HT1080 (cell line): ENCODE measurements around the gene STX7. TPM values are rescaled to one million over a fixed set of nuclear protein-coding genes. Genes with fewer than 3 reads are reported as not detected.

ENCODE experiments used
- DNase-seq: peaks from one replicate; pipeline ENCODE4 v3.0.0-alpha.2; 2015; ENCODE audit warnings: low read depth
- total RNA-seq: library from RNA; depleted of rRNA; stranded (reverse); fragments of >200 nt; shearing (Covaris generic); gene quantifications from 2 replicates; pipeline ENCODE4 v1.2.3, GENCODE V29; 2014

STX7 gene
- total RNA-seq, 1 experiment from 2014 or later: 23.4 TPM

DNA sequence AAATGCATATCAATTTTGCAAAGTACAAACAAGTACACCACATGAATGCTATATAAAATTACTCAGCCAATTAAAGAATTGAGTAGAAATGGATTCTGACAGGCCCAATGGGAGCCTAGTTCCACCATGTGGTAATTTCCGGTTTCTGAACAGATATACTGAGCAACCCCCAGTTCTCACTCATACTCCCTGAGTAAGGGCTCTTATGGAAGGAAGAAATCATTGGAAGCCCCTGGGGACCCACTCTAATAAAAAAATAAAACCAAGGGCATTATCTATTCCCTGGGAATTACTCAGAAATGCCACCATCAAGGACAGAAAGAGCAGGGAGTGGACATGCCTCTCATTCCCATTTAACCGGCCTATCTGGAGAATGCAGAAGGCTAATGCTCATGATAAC lies 34.6 kb downstream of the STX7 start:
- no peak for DNase-seq

DNA sequence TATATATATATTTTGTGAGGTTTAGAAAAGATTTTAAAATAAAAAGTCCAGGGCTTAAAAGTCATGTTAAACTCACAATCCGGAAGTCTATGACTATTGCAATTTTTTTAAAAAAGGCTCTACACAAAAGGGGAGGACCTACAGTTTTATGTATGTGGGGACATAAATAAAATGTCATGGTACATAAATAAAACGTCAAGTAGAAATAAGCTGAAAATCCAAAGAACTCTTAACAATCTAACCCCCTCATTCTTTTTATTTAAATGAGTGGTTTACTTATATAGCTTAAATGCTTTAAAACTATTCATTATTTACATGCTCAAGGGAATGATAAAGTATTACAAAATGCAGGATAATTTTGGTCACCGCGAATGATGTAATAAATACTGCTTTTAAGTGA lies 36.2 kb downstream of the STX7 start:
- no peak for DNase-seq

DNA sequence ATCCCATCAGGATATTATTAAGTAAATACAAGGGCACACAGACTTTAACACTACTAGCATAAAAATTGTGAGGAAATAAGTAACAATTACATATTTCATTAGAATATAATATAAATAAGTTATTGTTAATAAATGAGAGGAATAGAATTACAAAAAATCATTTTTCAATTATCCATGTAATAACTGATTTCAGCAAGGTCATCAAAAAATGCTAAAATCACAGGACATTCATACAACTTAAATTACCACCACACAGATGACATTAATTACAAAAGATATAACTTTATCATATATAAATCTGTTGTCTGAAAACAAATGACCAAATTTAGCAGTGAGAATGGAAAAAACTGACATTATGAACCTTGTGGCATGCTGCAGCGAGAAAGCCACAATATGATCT lies 37.0 kb downstream of the STX7 start:
- no peak for DNase-seq

DNA sequence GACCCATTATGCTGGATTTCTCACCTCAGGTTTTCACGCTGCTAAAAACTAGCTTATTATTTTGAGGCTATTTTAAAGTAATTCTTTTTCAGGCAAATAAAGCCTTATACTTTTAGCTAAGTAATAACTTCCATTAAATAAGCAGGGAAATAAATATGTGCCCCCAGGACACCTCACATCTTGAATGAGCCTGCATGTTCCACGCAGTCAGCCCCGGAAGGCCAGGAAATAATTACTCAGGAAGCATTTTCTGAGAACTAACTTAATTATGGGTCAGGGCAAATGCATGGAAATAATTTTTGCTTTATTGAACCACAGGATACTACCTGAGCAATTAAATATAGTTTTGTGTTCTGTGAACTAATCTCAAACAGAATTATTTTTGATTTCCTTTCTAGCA lies 41.1 kb downstream of the STX7 start:
- DNase-seq: no peak

DNA sequence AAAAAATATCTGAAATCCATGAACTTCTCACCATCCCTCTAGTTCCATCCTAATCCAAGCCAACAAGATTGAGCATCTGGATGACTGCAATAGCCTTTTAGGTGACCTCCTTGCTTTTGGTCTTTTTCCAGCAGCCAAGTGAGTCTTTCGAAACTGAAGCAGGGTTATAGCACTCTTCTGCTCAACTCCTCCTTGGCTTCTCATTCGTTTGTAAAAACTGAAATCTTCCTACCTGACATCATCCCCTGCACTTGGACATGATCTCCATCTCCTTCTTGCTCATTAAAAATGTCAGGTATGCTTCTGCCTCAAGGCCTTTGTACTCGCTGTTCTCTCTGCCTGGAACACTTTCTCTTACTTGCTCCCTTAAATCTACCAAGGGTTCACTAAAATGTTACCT lies 46.0 kb downstream of the STX7 start:
- no peak for DNase-seq

DNA sequence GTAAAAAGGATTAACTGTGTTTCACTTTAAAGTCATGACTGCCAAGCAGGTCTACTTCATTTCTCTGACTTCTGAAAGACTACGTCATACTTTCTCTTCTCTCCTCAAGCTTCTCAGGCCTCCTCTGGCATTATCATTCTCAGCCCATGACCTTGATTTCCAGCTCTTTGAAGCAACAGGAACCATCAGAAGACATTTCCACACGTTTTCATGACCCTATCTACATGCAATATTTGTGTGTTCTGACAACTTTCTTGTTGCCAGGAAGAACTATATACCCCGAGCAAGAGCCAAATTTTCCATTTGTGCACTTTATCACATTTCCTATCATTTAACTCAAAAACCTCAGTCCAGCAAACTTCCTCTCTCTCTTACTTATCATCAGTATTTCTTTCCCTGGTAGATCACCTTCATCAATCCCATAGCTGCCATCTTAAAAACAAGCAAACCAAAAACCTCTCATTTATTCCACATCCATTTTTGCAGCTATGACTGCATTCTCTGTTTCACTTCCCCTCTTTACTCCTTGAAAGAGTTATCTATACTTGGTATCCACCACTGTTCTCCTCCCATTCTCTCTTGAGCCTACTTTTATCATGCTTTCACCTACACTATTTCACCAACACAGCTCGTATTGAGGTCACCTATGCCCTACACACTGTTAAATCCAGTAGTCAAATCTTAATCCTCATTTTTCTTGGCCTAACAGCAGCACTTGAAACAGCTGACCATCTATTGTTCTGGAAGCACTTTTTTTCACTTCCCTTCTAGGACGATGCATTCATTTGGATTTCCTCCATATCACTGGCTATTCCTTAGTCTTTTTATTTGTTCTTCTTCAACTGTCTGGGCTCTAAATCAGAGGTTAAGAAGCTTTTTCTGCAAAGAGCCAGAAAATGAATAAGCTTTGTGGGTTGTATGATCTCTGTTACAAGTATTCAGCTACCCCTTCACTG lies 47.1 kb downstream of the STX7 start:
- no peak for DNase-seq

DNA sequence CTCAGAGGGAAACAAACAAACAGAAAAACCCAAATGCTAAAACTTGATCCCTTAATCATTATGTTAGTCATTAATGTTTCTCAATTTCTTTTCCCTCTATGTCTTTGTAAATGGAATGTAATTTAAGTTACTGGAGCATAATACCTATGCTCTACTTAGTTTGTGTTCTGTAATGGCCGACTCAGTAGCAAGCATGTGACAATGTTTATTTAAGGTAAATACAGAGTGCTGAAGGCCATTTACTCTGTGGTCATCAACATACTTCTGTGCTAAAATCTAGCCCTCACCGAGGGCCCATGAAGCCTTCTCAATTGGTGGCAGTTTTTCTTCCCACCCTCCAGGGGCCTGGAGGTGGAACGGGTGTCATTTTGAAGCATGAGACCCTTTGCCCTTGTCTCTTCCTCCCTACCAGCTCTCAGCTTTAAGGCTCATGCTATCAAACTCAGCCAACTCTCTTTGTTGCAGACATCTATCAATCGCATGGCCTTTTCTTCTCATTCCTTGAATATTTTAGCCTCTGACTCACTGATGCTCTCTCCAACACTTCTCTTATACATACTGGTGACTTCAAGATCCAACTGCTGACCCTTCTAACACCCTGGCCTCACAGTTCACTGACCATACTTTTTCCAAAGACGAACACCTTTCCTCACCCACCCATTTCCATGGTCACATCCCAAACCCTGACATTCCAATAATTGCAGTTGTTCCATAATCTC lies 48.2 kb downstream of the STX7 start:
- peak; percentile 59 for DNase-seq

DNA sequence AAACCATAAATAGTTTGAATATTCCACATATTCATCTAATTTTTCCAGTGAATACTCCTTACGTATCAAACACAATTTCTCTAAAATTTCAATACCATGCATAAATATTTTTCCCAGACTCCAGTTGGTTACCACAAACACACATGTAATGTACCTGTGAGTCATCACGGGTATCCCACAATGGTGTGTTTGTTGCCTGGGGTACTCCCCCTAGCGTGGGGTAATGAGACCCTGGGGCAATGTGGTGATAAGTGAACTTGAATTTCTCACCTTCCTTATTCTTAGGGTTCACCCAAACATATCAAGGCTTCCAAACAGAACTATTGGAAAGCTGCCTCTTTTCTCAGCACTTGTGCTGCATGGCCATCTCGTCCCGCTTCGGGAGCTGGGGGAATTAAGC lies 51.0 kb downstream of the STX7 start:
- DNase-seq: peak; percentile 28

DNA sequence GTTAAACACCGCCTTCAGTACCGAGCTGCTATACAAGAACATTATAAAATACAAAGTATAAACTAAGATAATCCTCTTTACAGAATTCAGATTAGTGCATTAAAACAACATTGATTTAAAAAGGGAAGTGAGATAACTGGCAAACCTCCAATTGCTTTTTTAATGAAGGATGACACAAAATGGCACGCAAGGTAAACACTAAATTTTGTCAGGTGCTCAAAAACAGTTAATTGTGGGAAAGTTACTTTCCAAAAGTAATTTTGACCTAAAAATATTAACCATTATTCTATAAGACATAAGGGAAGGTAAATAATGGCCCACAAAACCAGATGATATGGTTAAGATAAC lies 53.3 kb downstream of the STX7 start:
- DNase-seq: no peak

DNA sequence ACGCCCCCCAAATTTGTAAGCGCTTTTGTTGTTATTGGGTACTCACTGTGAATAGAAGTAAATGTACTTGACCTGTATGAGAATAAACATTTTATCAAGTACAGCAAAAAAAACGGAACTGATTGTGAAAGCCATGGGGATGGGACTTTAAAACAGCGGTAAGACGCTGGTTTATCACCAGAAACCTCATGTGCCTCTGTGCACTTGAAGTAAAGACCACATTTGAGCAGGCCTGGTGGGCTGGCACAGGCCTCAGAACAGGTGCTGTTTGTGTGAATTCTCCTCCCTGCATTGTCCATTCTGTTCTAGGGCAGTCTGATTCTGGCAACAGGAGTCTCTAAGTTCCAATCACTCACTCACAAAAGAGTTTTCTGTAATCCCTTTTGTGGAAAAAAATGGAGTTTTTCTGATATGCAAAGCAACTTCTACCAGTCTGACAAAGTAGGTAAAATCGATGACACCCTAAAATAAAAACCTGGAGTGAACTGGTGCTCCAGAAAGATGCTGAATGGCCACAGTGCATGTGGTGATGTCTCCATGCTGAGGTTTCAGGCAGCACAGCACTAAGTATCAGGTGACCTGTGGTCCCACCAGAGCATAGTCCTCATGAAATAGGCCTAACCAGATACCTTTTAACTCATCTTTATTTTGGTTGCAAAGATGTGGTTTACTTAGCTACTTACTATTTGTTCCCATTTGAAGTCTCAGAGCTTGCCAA lies 53.9 kb downstream of the STX7 start:
- DNase-seq: no peak

DNA sequence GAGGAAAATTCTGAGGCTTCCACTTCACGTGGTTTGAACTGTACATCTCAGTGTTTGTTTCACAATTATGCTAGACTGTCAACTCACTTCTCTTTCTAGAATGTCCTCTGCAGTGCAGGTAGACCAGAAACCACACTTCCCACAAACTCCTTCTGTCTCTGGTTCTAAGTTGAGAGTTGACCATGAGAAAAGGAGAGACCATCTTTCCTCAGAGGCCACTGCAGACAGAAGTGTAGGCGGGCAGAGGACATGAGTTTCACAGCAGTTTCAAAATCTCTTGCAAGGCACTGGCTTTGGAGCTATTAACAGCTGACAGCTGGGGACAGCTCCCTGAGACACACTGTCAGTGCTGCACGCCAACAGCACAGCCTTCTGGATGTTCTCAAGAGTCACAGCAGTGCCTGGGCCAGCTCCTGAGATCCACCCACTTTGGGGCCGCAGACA lies 56.2 kb downstream of the STX7 start:
- no peak for DNase-seq

DNA sequence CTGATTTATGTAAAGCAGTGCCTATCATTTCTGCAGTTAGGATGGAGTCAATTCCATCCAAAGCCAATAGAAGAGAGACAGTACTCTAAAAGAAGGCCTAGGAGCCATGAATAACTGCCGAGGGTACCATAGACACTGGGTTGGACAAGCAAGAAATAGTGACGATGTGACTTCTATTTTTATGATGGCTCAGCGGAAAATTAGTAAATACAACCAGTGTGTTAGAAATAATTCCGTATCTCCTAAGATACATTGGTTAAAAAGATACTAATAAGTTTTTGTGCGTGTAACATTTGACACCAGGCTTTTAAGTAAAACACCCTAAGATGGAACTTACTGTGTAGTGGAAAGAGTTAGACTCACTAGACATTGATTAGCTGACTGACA lies 66.1 kb downstream of the STX7 start:
- DNase-seq: no peak

DNA sequence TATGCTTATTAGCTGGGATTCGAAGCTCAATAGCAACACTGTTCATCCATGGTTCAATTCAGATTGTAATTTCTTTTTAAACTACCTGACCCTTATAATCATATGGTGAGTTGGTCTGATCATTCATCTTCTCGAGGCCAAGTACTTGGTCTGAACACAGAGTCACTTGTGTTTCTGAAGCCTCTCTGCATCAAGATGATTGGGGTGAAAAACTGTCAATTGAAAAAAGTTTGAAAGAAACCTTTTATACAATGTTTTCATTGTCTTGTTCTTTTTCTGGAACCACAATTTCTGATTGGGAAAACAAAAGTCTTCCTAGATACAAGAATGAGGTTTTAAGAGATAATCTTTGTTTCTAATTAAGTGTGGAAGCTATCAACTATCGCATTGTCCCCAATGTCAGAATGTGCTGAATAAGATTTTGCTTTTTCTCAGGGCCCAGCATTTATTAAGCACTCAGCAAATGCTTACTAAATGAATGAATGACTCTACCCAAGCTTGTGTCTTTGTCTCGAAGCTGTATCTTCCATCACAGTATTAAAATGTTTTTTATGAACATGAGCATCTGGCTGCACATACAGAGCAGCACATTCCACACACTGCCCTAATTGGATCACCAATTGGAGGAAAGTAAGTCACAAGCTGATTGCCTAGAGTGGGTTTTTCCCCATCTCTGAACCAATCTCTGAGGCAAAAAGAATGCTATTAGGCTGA lies 66.6 kb downstream of the STX7 start:
- no peak for DNase-seq

DNA sequence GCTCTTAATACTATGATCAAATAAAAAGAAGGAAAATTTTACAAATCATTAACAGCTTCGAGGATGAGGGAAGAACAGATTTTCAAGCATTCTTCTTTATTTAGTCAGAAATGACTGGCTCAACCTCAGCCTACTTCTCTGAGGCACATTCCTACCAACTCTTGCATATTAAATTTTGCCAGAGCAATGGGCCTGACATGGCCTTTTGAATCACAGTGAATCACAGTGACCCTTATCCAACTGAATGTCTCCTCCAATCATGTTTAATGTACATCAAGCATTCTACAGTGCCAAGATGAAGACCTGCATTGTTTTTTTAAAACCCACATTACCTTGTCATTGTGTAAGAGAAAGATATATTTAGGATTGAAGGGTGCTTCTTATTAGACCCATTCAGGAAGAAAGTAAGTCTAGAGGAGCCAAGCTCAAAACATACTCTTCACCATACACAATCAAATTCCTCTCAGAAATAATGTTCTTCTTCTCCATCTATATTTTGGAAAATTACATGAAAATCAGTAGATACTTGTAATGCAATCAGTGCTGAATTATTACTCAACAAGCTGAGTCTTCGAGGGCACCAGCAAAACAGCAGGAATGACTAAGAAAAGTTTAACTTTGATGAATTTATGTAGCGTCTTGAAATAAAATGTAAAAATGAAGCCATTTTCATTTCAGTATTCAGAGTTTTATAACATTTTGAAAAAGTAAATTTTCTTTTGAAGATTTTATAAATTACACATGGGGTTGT lies 67.5 kb downstream of the STX7 start:
- DNase-seq: peak; percentile 91

DNA sequence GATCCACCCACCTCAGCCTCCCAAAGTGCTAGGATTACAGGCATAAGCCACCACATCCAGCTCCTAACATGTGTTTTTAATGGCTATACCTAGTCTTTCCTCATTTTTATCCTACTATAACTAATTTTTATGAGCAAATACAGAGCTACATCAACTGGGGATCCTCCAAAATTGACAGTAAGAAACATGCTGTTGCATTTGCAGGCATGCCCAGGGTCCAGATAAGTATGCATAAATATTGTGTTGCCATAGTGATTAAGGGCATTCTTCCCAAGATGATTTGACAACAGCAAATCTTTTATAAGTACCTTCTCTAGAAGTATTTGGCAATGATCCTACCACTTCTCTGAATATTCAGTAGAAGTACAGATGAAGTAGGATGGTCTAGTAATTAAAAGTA lies 69.7 kb downstream of the STX7 start:
- DNase-seq: peak; percentile 36

DNA sequence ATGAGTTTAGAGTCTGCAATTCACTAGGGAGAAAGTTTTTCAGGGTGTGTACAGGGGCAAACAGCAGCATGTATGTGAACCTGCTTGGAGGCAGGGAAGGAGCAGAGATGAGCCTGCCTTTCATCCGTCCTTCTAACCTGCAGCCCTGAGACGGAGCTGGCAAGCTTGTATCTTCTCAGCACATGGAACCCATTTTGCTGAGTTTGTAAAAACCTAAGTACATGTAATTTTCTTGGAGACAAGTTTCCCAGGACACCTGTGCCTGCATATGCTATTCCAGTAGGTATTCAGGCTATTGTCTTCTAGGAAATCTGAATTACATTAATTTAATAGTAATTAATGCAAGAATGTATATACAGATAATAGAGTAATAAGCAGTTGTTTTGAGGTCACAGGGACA lies 82.8 kb downstream of the STX7 start:
- no peak for DNase-seq

DNA sequence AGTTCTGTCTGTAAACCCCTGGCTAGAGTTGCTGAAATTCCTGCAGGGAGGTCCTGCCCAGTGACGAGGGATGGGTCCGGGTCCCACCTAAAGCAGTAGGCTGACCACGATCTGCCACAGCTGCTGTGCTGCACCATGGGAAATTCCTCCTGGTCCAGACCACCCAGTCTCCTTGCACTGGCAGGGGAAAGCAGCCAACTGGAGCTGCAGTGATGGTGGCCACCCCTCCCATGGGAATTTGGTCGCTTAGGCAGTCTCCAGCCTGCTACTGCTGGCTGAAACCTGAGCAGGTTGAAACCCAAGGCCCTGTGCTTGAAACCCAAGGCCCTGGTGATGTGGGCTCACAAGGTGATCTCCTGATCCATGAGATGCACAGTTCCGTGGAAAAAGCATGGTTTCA lies 87.7 kb downstream of the STX7 start:
- no peak for DNase-seq

DNA sequence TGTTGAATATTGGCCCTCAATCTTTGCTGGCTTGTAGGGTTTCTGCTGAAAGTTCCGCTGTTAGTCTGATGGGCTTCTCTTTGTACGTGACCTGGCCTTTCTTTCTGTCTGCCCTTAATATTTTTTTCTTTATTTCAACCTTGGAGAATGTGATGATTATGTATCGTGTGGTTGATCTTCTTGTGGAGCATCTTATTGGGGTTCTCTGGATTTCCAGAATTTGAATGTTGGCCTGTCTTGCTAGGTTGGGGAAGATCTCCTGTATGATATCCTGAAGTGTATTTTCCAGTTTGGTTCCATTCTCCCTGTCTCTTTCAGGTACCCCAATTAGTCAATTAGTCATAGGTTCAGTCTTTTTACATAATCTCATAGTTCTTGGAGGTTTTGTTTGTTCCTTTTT lies 89.1 kb downstream of the STX7 start:
- DNase-seq: no peak

DNA sequence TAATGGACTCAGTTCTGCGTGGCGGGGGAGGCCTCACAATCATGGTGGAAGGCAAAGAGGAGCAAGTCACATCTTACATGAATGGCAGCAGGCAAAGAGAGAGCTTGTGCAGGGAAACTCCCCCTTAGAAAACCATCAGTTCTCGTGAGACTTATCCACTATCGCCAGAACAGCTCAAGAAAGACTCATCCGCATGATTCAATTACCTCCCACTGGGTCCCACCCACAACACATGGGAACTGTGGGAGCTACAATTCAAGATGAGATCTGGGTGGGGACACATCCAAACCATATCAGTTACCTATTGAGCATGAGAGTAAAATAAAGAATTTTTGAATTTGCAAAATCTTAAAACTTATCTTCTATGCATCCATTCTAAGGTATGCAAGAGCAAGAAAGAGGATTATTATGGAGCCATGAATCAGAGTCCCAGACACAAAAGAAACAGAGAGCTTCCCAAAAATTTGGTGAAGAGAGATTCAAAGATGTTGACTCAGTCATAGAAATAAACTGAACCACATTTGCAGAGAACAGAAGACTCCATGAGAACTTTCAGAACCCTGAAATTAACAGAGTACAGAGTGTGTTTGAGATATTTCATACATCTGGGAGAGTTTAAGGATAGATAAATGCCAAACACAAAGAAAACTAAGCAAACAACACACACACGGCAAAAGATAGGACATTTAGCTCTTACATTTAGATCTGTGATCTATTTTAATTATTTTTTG lies 94.5 kb downstream of the STX7 start:
- DNase-seq: no peak

DNA sequence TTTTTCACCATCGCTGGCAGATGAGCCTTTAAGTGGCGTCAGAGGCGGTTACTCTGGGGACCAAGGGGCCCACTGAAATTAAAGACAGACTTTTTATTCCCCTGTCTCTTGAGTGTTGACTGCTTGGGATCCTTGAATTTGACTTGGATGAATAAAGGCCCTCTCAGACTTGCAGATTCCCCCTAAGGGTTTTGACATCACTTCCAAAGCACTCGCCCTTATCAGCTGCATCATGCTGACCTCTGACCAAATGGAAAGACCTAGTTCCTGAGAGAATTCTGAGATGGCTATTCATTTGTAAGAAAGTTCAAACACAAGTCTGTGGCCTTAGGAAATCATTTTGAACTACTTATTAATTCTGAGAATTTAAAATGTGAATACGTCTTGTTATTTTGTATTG lies 98.2 kb downstream of the STX7 start:
- DNase-seq: no peak
